Transverse colon (tissue), 4 donors: Measurements from ENCODE around the gene SDHC. TPM values are rescaled to one million over a fixed set of nuclear protein-coding genes. Genes with fewer than 3 reads are reported as not detected.
A peak's percentile ranks its signal among the peaks of the same experiment; 100 is the strongest.
"Not testable (repeated sequence)": the region's sequence is repeated elsewhere in the genome, so short reads cannot be mapped to it uniquely, and the experiment has no call there.

Experiments
- DNase-seq: peaks from one replicate; pipeline ENCODE4 v3.0.0-alpha.2; 2019
- H3K27ac ChIP-seq, 4 donors: fragments of 200-600 bp; sonication (generic); 2 replicates each; pipeline ENCODE4 v1.5.1; 2016 to 2018; ENCODE audit warnings: inconsistent platforms in 4 of 4
- H3K27me3 ChIP-seq: fragments of 200-600 bp; sonication (generic); 2 replicates; pipeline ENCODE4 v1.5.1; 2017; ENCODE audit warnings: inconsistent platforms
- H3K36me3 ChIP-seq, 4 donors: fragments of 200-600 bp; sonication (generic); 2 replicates each; pipeline ENCODE4 v1.5.1; 2017 to 2019; ENCODE audit warnings: inconsistent platforms in 4 of 4
- H3K4me1 ChIP-seq, 4 donors: fragments of 200-600 bp; sonication (generic); 2 replicates each; pipeline ENCODE4 v1.5.1; 2017 to 2020; ENCODE audit warnings: inconsistent platforms in 4 of 4
- H3K4me3 ChIP-seq, 4 donors: fragments of 200-600 bp; sonication (generic); 1 replicate in 1 of 4; 2 replicates in 3 of 4; pipeline versions ENCODE4 v1.5.1 to v1.6.1; 2017 to 2019; ENCODE audit warnings: inconsistent platforms in 4 of 4
- H3K9me3 ChIP-seq, 2 donors: fragments of 200-600 bp; sonication (generic); 2 replicates each; pipeline ENCODE4 v1.5.1; 2017 to 2019; ENCODE audit warnings: inconsistent platforms in 2 of 2
- EP300 ChIP-seq: sonication (generic); formaldehyde crosslinking; IDR thresholded peaks from one replicate; pipeline ENCODE4 v1.6.1; 2017; ENCODE audit warnings: antibody characterized with exemption, low read depth
- POLR2A ChIP-seq: fragments of 450-650 bp; IDR thresholded peaks from one replicate; pipeline ENCODE4 v1.6.1; 2016; ENCODE audit warnings: antibody characterized with exemption, mild to moderate bottlenecking, moderate library complexity
- POLR2AphosphoS5 ChIP-seq, 3 donors: sonication (generic); formaldehyde crosslinking; IDR thresholded peaks; one replicate each; pipeline ENCODE4 v1.6.1; 2016; ENCODE audit warnings: antibody characterized with exemption in 3 of 3
- WGBS, 2 donors: methylation state at CpG; one replicate each; pipeline ENCODE4 v1.1.5; 2018; ENCODE audit warnings: low coverage in 1 of 2; 5-methylcytosine and 5-hydroxymethylcytosine counted together
- in situ Hi-C, 4 donors: fragments of 200-750 bp; cut with MboI; loops; one replicate each; pipeline versions ENCODE4 v1.15.0 to v1.15.1; 2017; ENCODE audit warnings: low sequenced_read_pairs in 3 of 4, low pct_ligation_motif_present in 1 of 4, low pct_unique_long_range_greater_than_20kb in 1 of 4
- intact Hi-C: fragments of 100-400 bp; cut with DNase I; formaldehyde crosslinking; loops from one replicate; pipeline ENCODE4 v1.15.1; 2023; ENCODE audit warnings: low total_unique reads
- total RNA-seq, 4 donors: library from RNA; depleted of rRNA; stranded (reverse); fragments of >200 nt; gene quantifications; one replicate each; pipeline ENCODE4 v1.1.0, GENCODE V29; 2016
- TF ChIP-seq, protein P1 (sequence below), 5 experiments: fragments of 200-600 bp in 3 of 5; fragments of 450-650 bp in 2 of 5; sonication (generic) in 3 of 5; IDR thresholded peaks; 1 replicate in 2 of 5; 2 replicates in 3 of 5; pipeline ENCODE4 v1.5.1; 2016 to 2017; ENCODE audit warnings: antibody characterized with exemption in 5 of 5, inconsistent platforms in 3 of 5, mild to moderate bottlenecking in 2 of 5, moderate library complexity in 1 of 5

SDHC gene
- total RNA-seq, 4 donors from 2014 or later = 32.1 to 223 (median 52.5) TPM

DNA sequence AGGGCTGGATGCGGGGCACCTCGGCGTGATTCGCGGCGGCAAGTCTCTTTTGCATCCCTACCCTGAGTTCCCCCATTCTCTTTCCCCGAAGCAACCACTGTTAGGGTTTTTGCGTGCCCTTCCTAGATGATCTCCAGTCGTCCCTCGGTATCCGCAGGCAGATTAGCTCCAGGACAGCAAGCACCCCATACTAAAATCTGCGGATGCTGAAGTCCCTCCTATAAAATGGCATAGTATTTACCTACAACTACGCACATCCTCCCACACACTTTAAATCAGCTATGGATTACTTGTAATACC lies 76.3 kb downstream of the SDHC start:
- intact Hi-C loops (no loop called here), in situ Hi-C loops (loop anchor here in 1 of 4 donors (25.0 kb wide), 1 partner anchor 178 kb away; the partner anchor contains the start of genes APOA2, FCER1G and NDUFS2)
- peak overlapping the region; percentile 25 to 55 (median 44) for H3K4me3 ChIP-seq
- no peaks in the 10 kb centered on the region for H3K27me3 ChIP-seq
- peak overlapping the region; percentile 80 to 89 (median 82) for H3K27ac ChIP-seq
- WGBS, 2 donors = 4 to 11% methylated on average over 6 to 13 of the region's 13 CpGs
- no peaks in the 10 kb centered on the region for H3K36me3 ChIP-seq
- DNase-seq = no peak
- no peaks in the 10 kb centered on the region for H3K9me3 ChIP-seq
- peaks cover 0 to 12% (median 8%) of the 10 kb centered on the region in 4 donors for H3K4me1 ChIP-seq
- TF ChIP-seq, protein P1, sequence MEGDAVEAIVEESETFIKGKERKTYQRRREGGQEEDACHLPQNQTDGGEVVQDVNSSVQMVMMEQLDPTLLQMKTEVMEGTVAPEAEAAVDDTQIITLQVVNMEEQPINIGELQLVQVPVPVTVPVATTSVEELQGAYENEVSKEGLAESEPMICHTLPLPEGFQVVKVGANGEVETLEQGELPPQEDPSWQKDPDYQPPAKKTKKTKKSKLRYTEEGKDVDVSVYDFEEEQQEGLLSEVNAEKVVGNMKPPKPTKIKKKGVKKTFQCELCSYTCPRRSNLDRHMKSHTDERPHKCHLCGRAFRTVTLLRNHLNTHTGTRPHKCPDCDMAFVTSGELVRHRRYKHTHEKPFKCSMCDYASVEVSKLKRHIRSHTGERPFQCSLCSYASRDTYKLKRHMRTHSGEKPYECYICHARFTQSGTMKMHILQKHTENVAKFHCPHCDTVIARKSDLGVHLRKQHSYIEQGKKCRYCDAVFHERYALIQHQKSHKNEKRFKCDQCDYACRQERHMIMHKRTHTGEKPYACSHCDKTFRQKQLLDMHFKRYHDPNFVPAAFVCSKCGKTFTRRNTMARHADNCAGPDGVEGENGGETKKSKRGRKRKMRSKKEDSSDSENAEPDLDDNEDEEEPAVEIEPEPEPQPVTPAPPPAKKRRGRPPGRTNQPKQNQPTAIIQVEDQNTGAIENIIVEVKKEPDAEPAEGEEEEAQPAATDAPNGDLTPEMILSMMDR (IDR thresholded peaks at IDR 0.05) = no peak
- TF ChIP-seq EP300 (no peak), POLR2AphosphoS5 (IDR thresholded peaks at IDR 0.05) (no peak), POLR2A (no peak)

DNA sequence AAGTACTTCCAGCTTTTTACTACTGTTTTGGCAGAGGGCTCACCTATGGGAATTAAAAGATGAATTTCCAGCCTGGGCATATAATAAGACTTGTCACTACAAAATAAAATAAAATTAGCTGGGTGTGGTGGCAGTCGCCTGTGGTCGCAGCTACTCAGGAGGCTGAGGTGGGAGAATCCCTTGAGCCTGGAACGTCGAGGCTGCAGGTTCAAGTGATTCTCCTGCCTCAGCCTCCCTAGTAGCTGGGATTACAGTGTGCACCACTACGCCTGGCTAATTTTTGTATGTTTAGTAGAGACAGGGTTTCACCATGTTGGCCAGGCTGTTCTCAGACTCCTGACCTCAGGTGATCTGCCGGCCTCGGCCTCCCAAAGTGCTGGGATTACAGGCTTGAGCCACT lies 77.0 kb downstream of the SDHC start:
- H3K4me3 ChIP-seq, H3K27ac ChIP-seq, H3K27me3 ChIP-seq, DNase-seq, H3K9me3 ChIP-seq, H3K36me3 ChIP-seq, intact Hi-C loops: not testable (repeated sequence)
- in situ Hi-C loops = loop anchor here in 1 of 4 donors (25.0 kb wide), 1 partner anchor 179 kb away; the partner anchor contains the start of genes APOA2, FCER1G and NDUFS2
- 86 to 93% methylated on average over 2 to 7 of the region's 7 CpGs for WGBS, 2 donors
- peaks cover 0 to 12% (median 8%) of the 10 kb centered on the region in 4 donors for H3K4me1 ChIP-seq

DNA sequence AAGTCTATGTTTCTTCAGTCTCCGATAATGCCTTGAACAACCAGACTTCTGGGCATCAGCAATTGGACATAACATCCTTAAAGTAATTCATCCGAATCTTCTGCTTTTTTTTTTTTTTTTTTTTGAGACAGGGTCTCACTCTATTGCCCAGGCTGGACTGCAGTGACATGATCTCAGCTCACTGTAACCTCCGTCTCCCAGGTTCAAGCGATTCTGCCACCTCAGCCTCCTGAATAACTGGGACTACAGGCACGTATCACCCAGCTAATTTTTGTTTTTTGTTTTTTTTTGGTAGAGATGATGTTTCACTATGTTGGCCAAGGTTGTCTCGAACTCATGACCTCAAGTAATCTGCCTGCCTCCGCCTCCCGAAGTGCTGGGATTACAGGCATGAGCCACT lies 77.4 kb downstream of the SDHC start:
- TF ChIP-seq EP300 = no peak
- TF ChIP-seq, protein P1 (IDR thresholded peaks at IDR 0.05) = no peak
- no peak for TF ChIP-seq POLR2AphosphoS5 (IDR thresholded peaks at IDR 0.05)

DNA sequence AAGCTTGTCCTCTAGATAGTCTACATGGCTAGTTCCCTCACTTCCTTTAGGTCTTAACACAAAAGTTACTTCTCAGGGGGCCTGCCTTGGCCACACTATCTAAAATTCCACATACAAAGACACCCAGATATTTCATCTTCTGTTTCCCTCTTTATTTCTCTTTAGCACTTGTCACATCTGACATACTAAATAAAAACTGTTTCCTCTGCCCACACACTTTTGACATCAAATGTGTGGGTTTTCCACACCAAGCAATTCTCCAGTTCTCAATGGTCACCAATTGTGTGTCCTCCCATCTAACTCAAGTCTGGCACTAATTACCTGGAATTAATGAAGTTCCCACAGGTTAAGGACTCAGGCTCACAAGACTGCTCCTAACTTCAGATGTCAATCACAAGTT lies 79.0 kb downstream of the SDHC start:
- no peak for TF ChIP-seq POLR2A
- TF ChIP-seq, protein P1 (IDR thresholded peaks at IDR 0.05) = no peak
- TF ChIP-seq POLR2AphosphoS5 (IDR thresholded peaks at IDR 0.05) = no peak
- TF ChIP-seq EP300 = no peak
- intact Hi-C loops = no loop called here
- H3K9me3 ChIP-seq = no peaks in the 10 kb centered on the region
- DNase-seq = no peak
- no peak overlapping the region for H3K4me3 ChIP-seq
- in situ Hi-C loops = loop anchor here in 1 of 4 donors (25.0 kb wide), 1 partner anchor 181 kb away; the partner anchor contains the start of genes APOA2, FCER1G and NDUFS2
- no peak overlapping the region for H3K27ac ChIP-seq
- H3K36me3 ChIP-seq = no peaks in the 10 kb centered on the region
- H3K27me3 ChIP-seq = no peaks in the 10 kb centered on the region
- H3K4me1 ChIP-seq = peaks cover 0 to 12% (median 10%) of the 10 kb centered on the region in 4 donors

More for the DNA sequence above, 77.4 kb downstream of the SDHC start:
- WGBS, 2 donors = 86 to 94% methylated on average over 6 to 8 of the region's 8 CpGs
- Histone ChIP-seq H3K27ac (no peak overlapping the region), H3K36me3 (no peaks in the 10 kb centered on the region), H3K4me3 (no peak overlapping the region), H3K9me3 (no peaks in the 10 kb centered on the region), H3K4me1 (peaks cover 0 to 12% (median 8%) of the 10 kb centered on the region in 4 donors), H3K27me3 (no peaks in the 10 kb centered on the region)
- intact Hi-C loops = no loop called here
- in situ Hi-C loops = loop anchor here in 1 of 4 donors (25.0 kb wide), 1 partner anchor 179 kb away; the partner anchor contains the start of genes APOA2, FCER1G and NDUFS2
- no peak for DNase-seq

DNA sequence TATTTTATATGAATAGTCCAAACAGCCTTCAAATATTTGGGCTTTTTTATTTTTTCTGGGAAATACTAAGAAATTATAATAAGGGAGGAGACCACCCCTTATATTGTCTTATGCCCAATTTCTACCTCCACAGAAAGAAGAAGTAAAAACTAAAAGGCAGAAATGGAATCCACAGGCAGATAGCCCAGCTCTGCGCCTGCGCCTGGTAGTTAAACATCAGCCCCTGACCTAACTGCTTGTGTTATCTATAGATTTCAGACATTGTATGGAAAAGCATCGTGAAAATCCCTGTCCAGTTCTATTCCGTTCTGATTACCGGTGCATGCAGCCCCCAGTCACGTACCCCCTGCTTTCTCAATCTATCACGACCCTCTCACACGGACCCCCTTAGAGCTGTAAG lies 82.9 kb downstream of the SDHC start:
- intact Hi-C loops, DNase-seq, H3K27ac ChIP-seq, H3K4me3 ChIP-seq, H3K9me3 ChIP-seq, H3K27me3 ChIP-seq, H3K36me3 ChIP-seq: not testable (repeated sequence)
- WGBS, 2 donors = 95 to 97% methylated on average over 8 of the region's 8 CpGs
- H3K4me1 ChIP-seq = peaks cover 9 to 15% (median 11%) of the 10 kb centered on the region in 4 donors
- in situ Hi-C loops = loop anchor here in 1 of 4 donors (25.0 kb wide), 1 partner anchor 185 kb away; the partner anchor contains the start of genes APOA2, FCER1G and NDUFS2
